GM19351 (cell line): ENCODE results near the gene MNAT1.
A peak's percentile ranks its signal among the peaks of the same experiment; 100 is the strongest.

Source experiments
- ATAC-seq: cut with Tn5 transposase; IDR thresholded peaks from one replicate; pipeline ENCODE4 v1.9.1; 2021; ENCODE audit warnings: mild to moderate bottlenecking, moderate library complexity; ENCODE audit not compliant: unreplicated experiment

MNAT1 gene

GRCh38 chr14:60956632-60957031, 222.1 kb downstream of the MNAT1 start:
- ATAC-seq = no peak

GRCh38 chr14:60958146-60958545, 223.6 kb downstream of the MNAT1 start:
- ATAC-seq = no peak

GRCh38 chr14:60963761-60964160, 229.2 kb downstream of the MNAT1 start:
- no peak for ATAC-seq

GRCh38 chr14:60964904-60965303, 230.3 kb downstream of the MNAT1 start:
- no peak for ATAC-seq

GRCh38 chr14:60965402-60965801, 230.8 kb downstream of the MNAT1 start:
- no peak for ATAC-seq

GRCh38 chr14:60968099-60968498, 233.5 kb downstream of the MNAT1 start:
- ATAC-seq = no peak

GRCh38 chr14:60968671-60969070, 234.1 kb downstream of the MNAT1 start:
- no peak for ATAC-seq

- ATAC-seq = no peak
These were observed 235.6 kb downstream of the MNAT1 start for GRCh38 chr14:60970146-60970545.

- no peak for ATAC-seq
These were observed 236.7 kb downstream of the MNAT1 start for GRCh38 chr14:60971271-60971670.

- no peak for ATAC-seq
These were observed 237.7 kb downstream of the MNAT1 start for GRCh38 chr14:60972295-60972694.

GRCh38 chr14:60973070-60973469, 238.5 kb downstream of the MNAT1 start:
- ATAC-seq = no peak

GRCh38 chr14:60974090-60974651, 239.6 kb downstream of the MNAT1 start:
- ATAC-seq = no peak

GRCh38 chr14:60975551-60975950, 241.0 kb downstream of the MNAT1 start:
- no peak for ATAC-seq

GRCh38 chr14:60977847-60978246, 243.3 kb downstream of the MNAT1 start:
- ATAC-seq = no peak

- ATAC-seq = peak; percentile 80
These were observed 246.5 kb downstream of the MNAT1 start, which contains the start of the genes SLC38A6 and TRMT5 for GRCh38 chr14:60980811-60981632. SLC38A6 (plus strand) TSS chr14:60981245; CDS start chr14:60981278, 33 bp downstream. TRMT5 (minus strand) TSS chr14:60981079; CDS start chr14:60980973, 106 bp downstream.

- no peak for ATAC-seq
These were observed 247.3 kb downstream of the MNAT1 start for GRCh38 chr14:60981633-60982455.

- no peak for ATAC-seq
These were observed 249.6 kb downstream of the MNAT1 start for GRCh38 chr14:60984196-60984595.

- no peak for ATAC-seq
These were observed 251.9 kb downstream of the MNAT1 start for GRCh38 chr14:60986500-60986899.

- ATAC-seq = no peak
These were observed 255.0 kb downstream of the MNAT1 start for GRCh38 chr14:60989599-60989998.

- ATAC-seq = no peak
These were observed 264.1 kb downstream of the MNAT1 start for GRCh38 chr14:60998617-60999016.

GRCh38 chr14:60999536-60999935, 265.0 kb downstream of the MNAT1 start:
- no peak for ATAC-seq
